Measurements from ENCODE around the gene CAMTA1.

Gene CAMTA1

GRCh38 chr1:7385471-7386225 is 600.4 kb downstream of the CAMTA1 start:
- DNase-seq, result no peak

- no peak for DNase-seq
These were observed 601.2 kb downstream of the CAMTA1 start for GRCh38 chr1:7386226-7387052.

- DNase-seq, result no peak
These were observed 602.0 kb downstream of the CAMTA1 start for GRCh38 chr1:7387053-7387927.

GRCh38 chr1:7388141-7388487 is 602.9 kb downstream of the CAMTA1 start:
- no peak for DNase-seq

GRCh38 chr1:7388488-7389185 is 603.4 kb downstream of the CAMTA1 start:
- DNase-seq, result no peak

GRCh38 chr1:7389201-7389905 is 604.1 kb downstream of the CAMTA1 start:
- DNase-seq, result no peak

GRCh38 chr1:7389906-7390603 is 604.8 kb downstream of the CAMTA1 start:
- no peak for DNase-seq

GRCh38 chr1:7390604-7391000 is 605.3 kb downstream of the CAMTA1 start:
- no peak for DNase-seq

- DNase-seq, result no peak
These were observed 607.9 kb downstream of the CAMTA1 start for GRCh38 chr1:7393136-7393535.

- DNase-seq, result no peak
These were observed 610.0 kb downstream of the CAMTA1 start for GRCh38 chr1:7395251-7395650.

- DNase-seq, result no peak
These were observed 613.7 kb downstream of the CAMTA1 start for GRCh38 chr1:7398982-7399381.

- no peak for DNase-seq
These were observed 614.4 kb downstream of the CAMTA1 start for GRCh38 chr1:7399514-7400125.

GRCh38 chr1:7400566-7400965 is 615.3 kb downstream of the CAMTA1 start:
- no peak for DNase-seq

GRCh38 chr1:7401814-7402547 is 616.7 kb downstream of the CAMTA1 start:
- DNase-seq, result no peak

- peak; percentile 2 for DNase-seq
These were observed 617.2 kb downstream of the CAMTA1 start for GRCh38 chr1:7402548-7402850.

- DNase-seq, result peak; percentile 7
These were observed 618.2 kb downstream of the CAMTA1 start for GRCh38 chr1:7403265-7404045.

GRCh38 chr1:7404046-7404742 is 618.9 kb downstream of the CAMTA1 start:
- DNase-seq, result peak; percentile 6

GRCh38 chr1:7405844-7406500 is 620.7 kb downstream of the CAMTA1 start:
- peak; percentile 6 for DNase-seq
